ENCODE results near the gene BNIP3. TPM values are rescaled to one million over a fixed set of nuclear protein-coding genes. Genes with fewer than 3 reads are reported as not detected.

BNIP3 gene
- polyA plus RNA-seq, 3 donors, result 3.2 to 7.2 (median 4.6) TPM

GRCh38 chr10:132003282-132003924, 21.7 kb upstream of the BNIP3 start:
- no peak overlapping the region for H3K27ac ChIP-seq (ENCODE audit: low read depth in 1 of 2, low read length in 2 of 2)
- H3K36me3 Mint-ChIP-seq, result no peaks in the 10 kb centered on the region
- no peak overlapping the region for H3K4me3 ChIP-seq (replicated peaks in 1 of 3; ENCODE audit: low read depth in 2 of 3, low read length in 3 of 3)
- no peak for TF ChIP-seq CTCF (IDR thresholded peaks at IDR 0.05)
- peaks cover 5 to 20% (median 9%) of the 10 kb centered on the region in 7 donors for H3K9me3 Mint-ChIP-seq
- H4K20me1 ChIP-seq (ENCODE audit: insufficient read depth, low read length), result no peaks in the 10 kb centered on the region
- H3K9ac ChIP-seq (ENCODE audit: insufficient read depth, low read length, poor library complexity, severe bottlenecking), result no peak overlapping the region
- peaks cover 1% of the 10 kb centered on the region for H3K4me1 Mint-ChIP-seq
- no peak overlapping the region for H3K27ac Mint-ChIP-seq
- intact Hi-C loops (cut with micrococcal nuclease), result no loop called here
- H3K4me1 ChIP-seq (ENCODE audit: control insufficient read depth in 1 of 2, insufficient read depth in 2 of 2, low read length in 2 of 2), result no peaks in the 10 kb centered on the region
- H3K4me2 ChIP-seq (replicated peaks; ENCODE audit: extremely low read depth, low read length, poor library complexity, severe bottlenecking), result no peak overlapping the region
- 81% methylated on average over 8 of the region's 12 CpGs for WGBS (ENCODE audit: insufficient coverage)
- no peak overlapping the region for H3K4me3 Mint-ChIP-seq
- no peak overlapping the region for H2AFZ ChIP-seq (ENCODE audit: insufficient read depth, low read depth, low read length, poor library complexity, severe bottlenecking)
- no peaks in the 10 kb centered on the region for H3K36me3 ChIP-seq (replicated peaks in 1 of 2; ENCODE audit: control insufficient read depth in 1 of 2, insufficient read depth in 2 of 2, low read length in 2 of 2)
- no peaks in the 10 kb centered on the region for H3K79me2 ChIP-seq (ENCODE audit: insufficient read depth, low read length)
- no peaks in the 10 kb centered on the region for H3K27me3 ChIP-seq (ENCODE audit: control insufficient read depth in 2 of 2, insufficient read depth in 2 of 2, low read length in 2 of 2)
- peaks cover 7 to 16% (median 9%) of the 10 kb centered on the region in 3 donors for H3K27me3 Mint-ChIP-seq (ENCODE audit: low read depth in 3 of 3)
- peaks cover 8% of the 10 kb centered on the region in 2 donors for H3K9me3 ChIP-seq (replicated peaks in 1 of 2; ENCODE audit: control insufficient read depth in 1 of 2, insufficient read depth in 1 of 2, low read length in 2 of 2)
- DNase-seq, result no peak

GRCh38 chr10:132002004-132002403, 20.3 kb upstream of the BNIP3 start:
- DNase-seq, result no peak
- Histone ChIP-seq H3K4me2 (replicated peaks; ENCODE audit: extremely low read depth, low read length, poor library complexity, severe bottlenecking) (no peak overlapping the region), H3K9me3 (replicated peaks in 1 of 2; ENCODE audit: control insufficient read depth in 1 of 2, insufficient read depth in 1 of 2, low read length in 2 of 2) (peaks cover 8% of the 10 kb centered on the region in 2 donors), H3K4me1 (ENCODE audit: control insufficient read depth in 1 of 2, insufficient read depth in 2 of 2, low read length in 2 of 2) (no peaks in the 10 kb centered on the region), H3K9ac (ENCODE audit: insufficient read depth, low read length, poor library complexity, severe bottlenecking) (no peak overlapping the region), H3K27ac (ENCODE audit: low read depth in 1 of 2, low read length in 2 of 2) (no peak overlapping the region), H3K36me3 (replicated peaks in 1 of 2; ENCODE audit: control insufficient read depth in 1 of 2, insufficient read depth in 2 of 2, low read length in 2 of 2) (no peaks in the 10 kb centered on the region), H2AFZ (ENCODE audit: insufficient read depth, low read depth, low read length, poor library complexity, severe bottlenecking) (no peak overlapping the region), H4K20me1 (ENCODE audit: insufficient read depth, low read length) (no peaks in the 10 kb centered on the region), H3K79me2 (ENCODE audit: insufficient read depth, low read length) (no peaks in the 10 kb centered on the region), H3K27me3 (ENCODE audit: control insufficient read depth in 2 of 2, insufficient read depth in 2 of 2, low read length in 2 of 2) (no peaks in the 10 kb centered on the region), H3K4me3 (replicated peaks in 1 of 3; ENCODE audit: low read depth in 2 of 3, low read length in 3 of 3) (no peak overlapping the region)
- Mint-ChIP-seq H3K27me3 (ENCODE audit: low read depth in 3 of 3) (peaks cover 4 to 13% (median 9%) of the 10 kb centered on the region in 3 donors), H3K9me3 (peaks cover 5 to 18% (median 9%) of the 10 kb centered on the region in 7 donors), H3K27ac (no peak overlapping the region), H3K4me3 (no peak overlapping the region), H3K36me3 (no peaks in the 10 kb centered on the region), H3K4me1 (peaks cover 1% of the 10 kb centered on the region)
- TF ChIP-seq CTCF (IDR thresholded peaks at IDR 0.05), result no peak
- WGBS (ENCODE audit: insufficient coverage), result 97% methylated on average over 3 of the region's 4 CpGs
- intact Hi-C loops (cut with micrococcal nuclease), result no loop called here

Data from CD14-positive monocyte (primary cell).